Measurements from ENCODE around the gene BEAN1.

GRCh38 chr16:66490774-66491715 lies 64.0 kb downstream of the BEAN1 start:
- TF ChIP-seq, protein P1, sequence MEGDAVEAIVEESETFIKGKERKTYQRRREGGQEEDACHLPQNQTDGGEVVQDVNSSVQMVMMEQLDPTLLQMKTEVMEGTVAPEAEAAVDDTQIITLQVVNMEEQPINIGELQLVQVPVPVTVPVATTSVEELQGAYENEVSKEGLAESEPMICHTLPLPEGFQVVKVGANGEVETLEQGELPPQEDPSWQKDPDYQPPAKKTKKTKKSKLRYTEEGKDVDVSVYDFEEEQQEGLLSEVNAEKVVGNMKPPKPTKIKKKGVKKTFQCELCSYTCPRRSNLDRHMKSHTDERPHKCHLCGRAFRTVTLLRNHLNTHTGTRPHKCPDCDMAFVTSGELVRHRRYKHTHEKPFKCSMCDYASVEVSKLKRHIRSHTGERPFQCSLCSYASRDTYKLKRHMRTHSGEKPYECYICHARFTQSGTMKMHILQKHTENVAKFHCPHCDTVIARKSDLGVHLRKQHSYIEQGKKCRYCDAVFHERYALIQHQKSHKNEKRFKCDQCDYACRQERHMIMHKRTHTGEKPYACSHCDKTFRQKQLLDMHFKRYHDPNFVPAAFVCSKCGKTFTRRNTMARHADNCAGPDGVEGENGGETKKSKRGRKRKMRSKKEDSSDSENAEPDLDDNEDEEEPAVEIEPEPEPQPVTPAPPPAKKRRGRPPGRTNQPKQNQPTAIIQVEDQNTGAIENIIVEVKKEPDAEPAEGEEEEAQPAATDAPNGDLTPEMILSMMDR (IDR thresholded peaks at IDR 0.05): no peak
- TF ChIP-seq POLR2A (IDR thresholded peaks at IDR 0.05): no peak
